ENCODE results near the gene ODAD2. TPM values are rescaled to one million over a fixed set of nuclear protein-coding genes. Genes with fewer than 3 reads are reported as not detected.
A peak's percentile ranks its signal among the peaks of the same experiment; 100 is the strongest.

The ODAD2 gene, protein sequence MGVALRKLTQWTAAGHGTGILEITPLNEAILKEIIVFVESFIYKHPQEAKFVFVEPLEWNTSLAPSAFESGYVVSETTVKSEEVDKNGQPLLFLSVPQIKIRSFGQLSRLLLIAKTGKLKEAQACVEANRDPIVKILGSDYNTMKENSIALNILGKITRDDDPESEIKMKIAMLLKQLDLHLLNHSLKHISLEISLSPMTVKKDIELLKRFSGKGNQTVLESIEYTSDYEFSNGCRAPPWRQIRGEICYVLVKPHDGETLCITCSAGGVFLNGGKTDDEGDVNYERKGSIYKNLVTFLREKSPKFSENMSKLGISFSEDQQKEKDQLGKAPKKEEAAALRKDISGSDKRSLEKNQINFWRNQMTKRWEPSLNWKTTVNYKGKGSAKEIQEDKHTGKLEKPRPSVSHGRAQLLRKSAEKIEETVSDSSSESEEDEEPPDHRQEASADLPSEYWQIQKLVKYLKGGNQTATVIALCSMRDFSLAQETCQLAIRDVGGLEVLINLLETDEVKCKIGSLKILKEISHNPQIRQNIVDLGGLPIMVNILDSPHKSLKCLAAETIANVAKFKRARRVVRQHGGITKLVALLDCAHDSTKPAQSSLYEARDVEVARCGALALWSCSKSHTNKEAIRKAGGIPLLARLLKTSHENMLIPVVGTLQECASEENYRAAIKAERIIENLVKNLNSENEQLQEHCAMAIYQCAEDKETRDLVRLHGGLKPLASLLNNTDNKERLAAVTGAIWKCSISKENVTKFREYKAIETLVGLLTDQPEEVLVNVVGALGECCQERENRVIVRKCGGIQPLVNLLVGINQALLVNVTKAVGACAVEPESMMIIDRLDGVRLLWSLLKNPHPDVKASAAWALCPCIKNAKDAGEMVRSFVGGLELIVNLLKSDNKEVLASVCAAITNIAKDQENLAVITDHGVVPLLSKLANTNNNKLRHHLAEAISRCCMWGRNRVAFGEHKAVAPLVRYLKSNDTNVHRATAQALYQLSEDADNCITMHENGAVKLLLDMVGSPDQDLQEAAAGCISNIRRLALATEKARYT
- total RNA-seq = 0.59 and 0.72 TPM in 2 replicates

DNA sequence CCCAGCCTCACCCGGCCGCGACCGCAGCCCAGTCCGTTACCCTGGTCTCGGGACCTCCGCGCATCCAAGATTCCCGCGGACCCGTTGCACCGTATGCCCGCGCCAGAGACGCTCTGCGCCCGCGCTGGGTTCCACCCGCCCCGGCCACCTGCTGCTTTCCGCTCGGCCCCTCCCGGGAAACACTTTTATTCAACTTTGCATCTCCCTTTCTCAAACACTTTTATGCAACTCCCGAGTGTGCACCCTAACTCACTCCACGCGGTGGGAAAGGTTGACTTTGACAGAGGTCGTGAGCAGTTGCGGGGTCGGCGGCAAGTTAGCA, at the start of gene ODAD2:
TSS of gene ODAD2 (minus strand) at position 126 of the 322 bp plus-strand sequence. CDS start 3,937 bp downstream, outside the sequence.
- peak within 1 kb of the TSS; percentile 94 for H2AFZ ChIP-seq (ENCODE audit: low read length)
- H3K9me3 ChIP-seq (ENCODE audit: low read depth, low read length) = no peaks in the 10 kb centered on the region
- no peaks in the 10 kb centered on the region for H4K20me1 ChIP-seq (ENCODE audit: insufficient read depth, low read length)
- no peak for DNase-seq (ENCODE audit: insufficient read length, low spot score, missing footprints)
- H3K4me2 ChIP-seq (ENCODE audit: insufficient read depth, low read length) = peak within 1 kb of the TSS; percentile 77
- peaks cover 18% of the 10 kb centered on the region for H3K27me3 ChIP-seq (ENCODE audit: insufficient read depth, low read length)
- no peak within 1 kb of the TSS for H3K27ac ChIP-seq (ENCODE audit: low read depth, low read length)
- H3K4me3 ChIP-seq (ENCODE audit: insufficient read depth, low read length) = peak within 1 kb of the TSS; percentile 78
- H3K4me1 ChIP-seq (ENCODE audit: insufficient read depth, low read length) = no peaks in the 10 kb centered on the region
- no peaks in the 10 kb centered on the region for H3K79me2 ChIP-seq (ENCODE audit: insufficient read depth, low read length)
- no peaks in the 10 kb centered on the region for H3K36me3 ChIP-seq (ENCODE audit: insufficient read depth, low read length)
- no peak for TF ChIP-seq CTCF (IDR thresholded peaks at IDR 0.05; ENCODE audit: extremely low read depth, low read depth, low read length)

GRCh38 chr10:28047061-28047460, 48.2 kb upstream of the ODAD2 start:
- H3K9me3 ChIP-seq (ENCODE audit: low read depth, low read length) = no peaks in the 10 kb centered on the region
- H3K27ac ChIP-seq (ENCODE audit: low read depth, low read length) = peak overlapping the region; percentile 15
- H3K79me2 ChIP-seq (ENCODE audit: insufficient read depth, low read length) = no peaks in the 10 kb centered on the region
- H3K4me1 ChIP-seq (ENCODE audit: insufficient read depth, low read length) = peaks cover 9% of the 10 kb centered on the region
- no peak overlapping the region for H3K4me3 ChIP-seq (ENCODE audit: insufficient read depth, low read length)
- H4K20me1 ChIP-seq (ENCODE audit: insufficient read depth, low read length) = no peaks in the 10 kb centered on the region
- H3K36me3 ChIP-seq (ENCODE audit: insufficient read depth, low read length) = no peaks in the 10 kb centered on the region
- DNase-seq (ENCODE audit: insufficient read length, low spot score, missing footprints) = peak; percentile 57
- peak overlapping the region; percentile 32 for H2AFZ ChIP-seq (ENCODE audit: low read length)
- peak overlapping the region; percentile 43 for H3K4me2 ChIP-seq (ENCODE audit: insufficient read depth, low read length)
- no peaks in the 10 kb centered on the region for H3K27me3 ChIP-seq (ENCODE audit: insufficient read depth, low read length)
- no peak for TF ChIP-seq CTCF (IDR thresholded peaks at IDR 0.05; ENCODE audit: extremely low read depth, low read depth, low read length)

DNA sequence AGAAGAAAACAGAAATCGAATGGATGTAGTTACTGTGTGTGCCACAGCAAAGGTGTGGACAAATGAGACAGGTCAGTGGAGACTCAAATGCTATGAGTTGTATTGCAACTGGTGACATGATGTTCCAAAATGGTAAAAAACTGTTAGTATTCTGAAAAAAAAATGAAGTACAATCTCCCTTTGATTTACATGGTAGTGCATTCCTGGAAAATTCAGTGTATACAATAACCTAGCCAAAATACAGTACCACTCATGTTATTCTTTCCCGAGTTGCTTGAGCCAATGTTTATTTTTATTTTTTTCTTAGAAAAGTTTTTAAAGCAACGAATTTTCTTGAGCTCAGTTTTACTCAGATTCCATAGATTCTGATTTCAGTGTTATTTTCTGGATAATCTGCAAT, 47.7 kb upstream of the ODAD2 start:
- no peak for DNase-seq (ENCODE audit: insufficient read length, low spot score, missing footprints)
- no peak overlapping the region for H3K27ac ChIP-seq (ENCODE audit: low read depth, low read length)
- no peaks in the 10 kb centered on the region for H3K36me3 ChIP-seq (ENCODE audit: insufficient read depth, low read length)
- no peaks in the 10 kb centered on the region for H4K20me1 ChIP-seq (ENCODE audit: insufficient read depth, low read length)
- no peak overlapping the region for H2AFZ ChIP-seq (ENCODE audit: low read length)
- peaks cover 9% of the 10 kb centered on the region for H3K4me1 ChIP-seq (ENCODE audit: insufficient read depth, low read length)
- H3K9me3 ChIP-seq (ENCODE audit: low read depth, low read length) = no peaks in the 10 kb centered on the region
- TF ChIP-seq CTCF (IDR thresholded peaks at IDR 0.05; ENCODE audit: extremely low read depth, low read depth, low read length) = no peak
- no peak overlapping the region for H3K4me2 ChIP-seq (ENCODE audit: insufficient read depth, low read length)
- H3K4me3 ChIP-seq (ENCODE audit: insufficient read depth, low read length) = no peak overlapping the region
- no peaks in the 10 kb centered on the region for H3K79me2 ChIP-seq (ENCODE audit: insufficient read depth, low read length)
- H3K27me3 ChIP-seq (ENCODE audit: insufficient read depth, low read length) = no peaks in the 10 kb centered on the region
